A673 (cell line): Measurements from ENCODE around the gene MTAP. TPM values are rescaled to one million over a fixed set of nuclear protein-coding genes. Genes with fewer than 3 reads are reported as not detected.

Experiments
- BruUV-seq: library from RNA; stranded (reverse); fragments of 400-500 nt; replicated peaks from 2 replicates; lab custom pipeline; 2021; lab: Mats Ljungman, UMichigan
- CTCF ChIA-PET: fragments of 300-600 bp; sonication (Branson Sonifier 250); formaldehyde crosslinking; loops from one replicate; lab custom pipeline; 2022; ENCODE audit warnings: antibody characterized with exemption; lab: Charles Lee
- POLR2A ChIA-PET: fragments of 300-600 bp; sonication (Branson Sonifier 250); formaldehyde crosslinking; loops from one replicate; lab custom pipeline; 2022; ENCODE audit warnings: antibody characterized with exemption; ENCODE audit not compliant: low non-redundant PET; lab: Charles Lee
- DNase-seq: peaks from one replicate; pipeline ENCODE4 v3.0.0-alpha.2; 2015; ENCODE audit warnings: low spot score
- H3K27ac ChIP-seq: fragments of 200-600 bp; sonication (generic); 2 replicates; pipeline ENCODE4 v1.5.1; 2016; ENCODE audit warnings: mixed run types, low read depth, mild to moderate bottlenecking, mixed read lengths, antibody characterized with exemption, low read length; ENCODE audit not compliant: poor library complexity, severe bottlenecking
- H3K27me3 ChIP-seq: fragments of 200-600 bp; sonication (generic); replicated peaks from 2 replicates; pipeline ENCODE4 v1.6.1; 2017; ENCODE audit warnings: mixed run types, low read depth, mild to moderate bottlenecking, mixed read lengths, antibody characterized with exemption, low read length; ENCODE audit not compliant: insufficient read depth, poor library complexity
- H3K36me3 ChIP-seq: fragments of 200-600 bp; sonication (generic); 2 replicates; pipeline ENCODE4 v1.6.1; 2016; ENCODE audit warnings: mixed run types, mild to moderate bottlenecking, mixed read lengths, antibody characterized with exemption, low read length; ENCODE audit not compliant: insufficient read depth, poor library complexity, severe bottlenecking
- H3K4me1 ChIP-seq: fragments of 200-600 bp; sonication (generic); 2 replicates; pipeline ENCODE4 v1.6.1; 2017; ENCODE audit warnings: mixed run types, mild to moderate bottlenecking, mixed read lengths, antibody characterized with exemption, low read length; ENCODE audit not compliant: insufficient read depth, poor library complexity, severe bottlenecking
- H3K4me3 ChIP-seq: fragments of 200-600 bp; sonication (generic); 2 replicates; pipeline ENCODE4 v1.5.1; 2016; ENCODE audit warnings: low read depth, mixed run types, mild to moderate bottlenecking, mixed read lengths, low read length; ENCODE audit not compliant: poor library complexity, severe bottlenecking
- H3K9me3 ChIP-seq: fragments of 200-600 bp; sonication (generic); 2 replicates; pipeline ENCODE4 v1.6.1; 2016; ENCODE audit warnings: mixed run types, low read depth, mild to moderate bottlenecking, mixed read lengths, antibody characterized with exemption, low read length; ENCODE audit not compliant: poor library complexity, severe bottlenecking
- CTCF ChIP-seq: fragments of 300-800, 200-600 bp; sonication (generic); conservative IDR thresholded peaks from 2 replicates; pipeline ENCODE4 v1.5.1; 2017; ENCODE audit warnings: low read depth, mild to moderate bottlenecking, antibody characterized with exemption, low read length, moderate library complexity, mixed read lengths
- EZH2 ChIP-seq: fragments of 200-600 bp; sonication (generic); IDR thresholded peaks from 2 replicates; pipeline ENCODE4 v1.6.1; 2017; ENCODE audit warnings: borderline replicate concordance, low read depth, mild to moderate bottlenecking, mixed read lengths, antibody characterized with exemption, low read length; ENCODE audit not compliant: poor library complexity, severe bottlenecking
- intact Hi-C: fragments of 100-400 bp; cut with micrococcal nuclease; formaldehyde crosslinking; loops from one replicate; pipeline ENCODE4 v1.10.0; 2022; ENCODE audit not compliant: unreplicated experiment
- total RNA-seq: library from RNA; stranded (reverse); gene quantifications from 2 replicates; pipeline ENCODE4 v1.2.3, GENCODE V29; 2021

MTAP gene
- total RNA-seq, 1 experiment from 2014 or later, result 39.2 TPM

GRCh38 chr9:21854594-21854993, 52.2 kb downstream of the MTAP start:
- ChIA-PET CTCF (no interaction called here), POLR2A (no interaction called here)
- Histone ChIP-seq H3K27ac (no peak overlapping the region), H3K36me3 (peaks cover 26% of the 10 kb centered on the region), H3K4me1 (no peaks in the 10 kb centered on the region), H3K27me3 (no peaks in the 10 kb centered on the region), H3K4me3 (no peak overlapping the region), H3K9me3 (no peaks in the 10 kb centered on the region)
- TF ChIP-seq EZH2 (no peak), CTCF (no peak)
- intact Hi-C loops, result no loop called here
- DNase-seq, result no peak
- BruUV-seq, result no TSS peak

GRCh38 chr9:21856301-21857094, 54.1 kb downstream of the MTAP start:
- intact Hi-C loops, result no loop called here
- ChIA-PET POLR2A (no interaction called here), CTCF (no interaction called here)
- TF ChIP-seq EZH2 (no peak), CTCF (no peak)
- Histone ChIP-seq H3K4me3 (no peak overlapping the region), H3K9me3 (no peaks in the 10 kb centered on the region), H3K36me3 (peaks cover 34% of the 10 kb centered on the region), H3K27me3 (no peaks in the 10 kb centered on the region), H3K4me1 (no peaks in the 10 kb centered on the region), H3K27ac (no peak overlapping the region)
- DNase-seq, result no peak
- no TSS peak for BruUV-seq

- ChIA-PET POLR2A (no interaction called here), CTCF (no interaction called here)
- intact Hi-C loops, result no loop called here
- Histone ChIP-seq H3K9me3 (no peaks in the 10 kb centered on the region), H3K4me3 (no peak overlapping the region), H3K36me3 (peaks cover 32% of the 10 kb centered on the region), H3K27ac (no peak overlapping the region), H3K4me1 (no peaks in the 10 kb centered on the region), H3K27me3 (no peaks in the 10 kb centered on the region)
- BruUV-seq, result no TSS peak
- no peak for TF ChIP-seq CTCF
- no peak for TF ChIP-seq EZH2
- DNase-seq, result no peak
These were observed 60.4 kb downstream of the MTAP start for GRCh38 chr9:21862871-21863270.
